Measurements from ENCODE around the gene PAM16.

GRCh38 chr16:4365615-4366014, 14.5 kb upstream of the PAM16 start:
- no peak for TF ChIP-seq CTCF (IDR thresholded peaks at IDR 0.05)
- no peak for TF ChIP-seq POLR2A (IDR thresholded peaks at IDR 0.05)
